GM21381 (cell line): ENCODE data around the gene ELOA.
"Not testable (repeated sequence)": the region's sequence is repeated elsewhere in the genome, so short reads cannot be mapped to it uniquely, and the experiment has no call there.

Experiments
- ATAC-seq: cut with Tn5 transposase; IDR thresholded peaks from one replicate; pipeline ENCODE4 v1.9.1; 2021; ENCODE audit warnings: mild to moderate bottlenecking, moderate library complexity; ENCODE audit not compliant: unreplicated experiment

Gene ELOA

GRCh38 chr1:23800400-23801337 lies 57.4 kb downstream of the ELOA start, which contains the start of gene GALE:
TSS of gene GALE (minus strand) at chr1:23800754. CDS start at chr1:23799007, 1,747 bp downstream.
- ATAC-seq, result peak; percentile 80

- no peak for ATAC-seq
These were observed 58.1 kb downstream of the ELOA start for GRCh38 chr1:23801338-23801748.

DNA sequence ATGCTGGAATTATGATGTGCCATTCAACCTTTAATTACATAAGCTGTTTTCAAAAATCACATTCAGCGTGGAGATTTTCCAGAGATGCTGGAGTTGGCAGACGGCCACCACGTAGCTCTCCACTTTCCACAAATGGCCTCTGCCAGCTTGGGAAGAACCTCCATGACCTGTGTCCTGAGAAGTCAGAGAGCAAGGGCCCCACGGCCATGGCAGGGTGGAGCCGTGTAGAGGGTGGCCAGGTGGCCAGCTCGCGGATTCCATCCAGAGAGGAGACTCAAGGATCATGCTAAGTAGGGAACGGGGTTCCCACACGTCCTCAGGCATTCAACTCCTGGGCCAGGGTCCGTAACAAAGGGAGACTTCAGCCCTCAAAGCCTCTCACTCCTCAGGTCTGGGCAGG lies 58.6 kb downstream of the ELOA start:
- ATAC-seq, result no peak

DNA sequence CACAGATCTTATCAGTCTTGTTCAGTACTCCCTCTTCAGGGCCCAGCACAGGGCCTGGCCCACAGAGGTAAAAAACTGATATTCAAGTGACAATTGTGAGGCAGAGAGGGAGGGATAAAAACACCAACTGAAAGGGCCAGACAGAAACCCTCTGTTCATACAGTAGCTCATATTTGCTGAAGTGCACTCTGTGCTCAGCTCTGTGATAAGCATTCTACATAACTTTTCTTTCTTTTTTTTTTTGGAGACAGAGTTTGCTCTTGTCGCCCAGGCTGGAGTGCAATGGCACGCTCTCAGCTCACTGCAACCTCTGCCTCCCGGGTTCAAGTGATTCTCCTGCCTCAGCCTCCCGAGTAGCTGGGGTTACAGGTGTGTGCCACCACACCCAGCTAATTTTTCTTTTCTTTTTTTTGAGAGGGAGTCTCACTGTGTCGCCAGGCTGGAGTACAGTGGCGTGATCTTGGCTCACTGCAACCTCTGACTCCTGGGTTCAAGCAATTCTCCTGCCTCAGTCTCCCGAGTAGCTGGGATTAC lies 59.6 kb downstream of the ELOA start:
- ATAC-seq, result not testable (repeated sequence)

DNA sequence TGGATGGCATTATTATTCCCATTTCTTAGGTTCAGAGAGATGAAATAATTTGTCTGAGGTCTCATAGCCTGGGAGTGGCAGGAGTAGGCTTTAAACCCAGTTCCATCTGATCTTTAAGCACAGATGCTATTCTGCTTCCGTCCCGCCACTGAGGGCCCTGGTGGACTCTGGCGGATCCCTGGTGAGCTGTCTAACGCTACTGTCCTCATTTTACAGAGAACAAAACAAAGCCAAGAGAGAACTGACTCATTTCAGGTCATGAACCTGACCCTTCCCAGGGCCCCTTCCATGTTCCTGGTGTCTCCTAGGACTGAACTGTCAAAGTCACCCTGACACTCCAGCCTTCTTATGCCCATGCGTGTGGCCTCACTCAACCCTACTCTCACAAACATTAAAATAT lies 60.4 kb downstream of the ELOA start:
- no peak for ATAC-seq

- no peak for ATAC-seq
These were observed 61.0 kb downstream of the ELOA start for GRCh38 chr1:23804183-23804835.

GRCh38 chr1:23805025-23805424 lies 61.8 kb downstream of the ELOA start:
- no peak for ATAC-seq

DNA sequence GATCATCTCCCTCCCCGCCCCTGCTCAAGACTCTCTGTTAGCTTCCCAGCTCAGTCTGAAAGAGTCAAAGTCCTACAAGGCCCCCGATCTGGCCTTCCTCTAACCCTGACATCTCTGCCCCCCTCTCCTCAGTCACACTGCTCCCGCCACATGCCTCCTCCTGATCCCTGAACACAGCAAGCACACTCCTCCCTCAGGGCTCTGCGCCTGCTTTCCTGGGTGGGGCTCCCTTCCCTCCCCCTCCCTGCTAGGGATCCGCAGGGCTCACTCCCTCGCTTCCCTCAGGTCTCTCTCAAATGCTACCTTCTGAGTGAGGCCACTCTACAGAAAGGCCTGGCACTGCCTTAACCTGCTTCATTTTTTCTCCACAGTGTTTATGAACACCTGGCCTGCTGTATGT lies 63.0 kb downstream of the ELOA start:
- ATAC-seq, result no peak

DNA sequence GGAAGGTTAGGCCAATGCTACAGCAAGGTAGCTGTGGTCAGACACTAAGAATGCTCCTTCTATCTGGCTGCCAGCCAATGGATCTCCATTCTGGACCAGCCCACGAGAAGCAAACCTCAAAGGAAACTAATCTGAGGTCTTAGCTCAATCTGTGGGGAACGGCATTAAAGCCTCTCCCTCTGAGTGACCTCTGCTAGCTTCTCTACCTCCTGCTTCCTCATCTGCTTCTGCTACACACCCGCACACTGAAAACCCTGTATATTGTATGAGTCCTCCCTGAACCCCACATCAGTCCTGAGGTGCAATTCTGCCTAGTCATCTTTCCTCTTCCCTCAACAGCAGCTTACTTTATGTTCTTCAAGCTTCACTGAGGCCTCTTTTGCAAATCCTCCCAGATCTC lies 64.2 kb downstream of the ELOA start:
- ATAC-seq, result no peak

DNA sequence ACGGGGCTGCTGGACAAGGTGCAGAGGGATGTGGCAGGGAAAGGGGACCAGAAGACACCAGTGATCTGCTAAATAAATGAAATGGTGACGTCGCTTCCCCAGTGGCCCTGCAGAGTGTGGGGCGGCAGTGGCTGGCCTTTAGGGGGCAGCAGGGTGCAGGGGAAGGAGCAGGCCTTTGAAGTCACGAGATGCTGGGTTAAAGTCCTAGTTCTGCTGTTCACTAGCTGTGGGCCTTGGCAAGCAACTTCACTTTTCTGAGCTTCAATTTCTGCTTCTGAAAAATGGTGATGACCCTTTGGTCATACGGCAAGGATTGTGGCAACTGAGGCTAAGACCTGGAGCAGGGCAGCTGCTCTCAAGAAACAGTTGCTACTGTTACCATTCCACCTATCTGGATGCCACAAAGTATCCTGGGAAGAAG lies 66.5 kb downstream of the ELOA start:
- ATAC-seq, result no peak

DNA sequence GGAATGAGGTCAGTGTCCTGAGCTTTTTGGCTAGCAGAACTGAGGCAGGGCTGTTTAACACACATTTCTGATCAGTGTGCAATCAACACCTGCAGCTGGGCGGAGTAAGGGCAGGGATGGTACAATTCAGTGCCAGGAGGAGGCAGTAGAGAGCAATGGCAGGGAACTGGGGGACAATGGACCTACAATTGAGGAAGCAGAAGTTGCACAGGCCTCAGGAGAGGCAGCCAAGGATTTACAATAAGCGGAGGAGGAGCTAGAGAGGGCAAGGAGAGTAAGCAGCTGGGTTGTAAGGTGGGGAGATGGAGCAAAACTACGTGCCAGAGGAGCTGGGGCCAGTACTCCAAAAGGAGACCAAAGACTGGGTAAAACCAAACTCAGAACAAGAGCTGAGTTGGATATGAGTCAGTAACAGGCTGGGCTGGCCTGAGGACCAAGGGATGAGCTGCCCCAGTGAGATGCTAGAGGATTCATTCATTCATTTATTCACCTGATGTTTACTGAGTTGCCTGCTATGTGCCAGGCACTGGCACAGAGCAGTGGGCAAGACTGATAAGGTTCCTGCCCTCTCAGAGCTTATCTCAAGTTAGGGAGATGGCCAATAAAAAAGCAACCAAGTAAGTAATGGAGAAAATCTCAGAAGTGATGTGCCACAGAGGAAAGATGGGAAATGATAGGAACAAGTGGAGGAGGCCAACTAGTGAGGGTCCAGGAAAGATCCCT lies 67.7 kb downstream of the ELOA start:
- ATAC-seq, result no peak
